HG02588 (cell line): ENCODE data around the gene ZKSCAN5.
"Not testable (repeated sequence)": the region's sequence is repeated elsewhere in the genome, so short reads cannot be mapped to it uniquely, and the experiment has no call there.

Experiments used
- ATAC-seq: cut with Tn5 transposase; IDR thresholded peaks from one replicate; pipeline ENCODE4 v1.9.1; 2021; ENCODE audit warnings: mild to moderate bottlenecking, moderate library complexity; ENCODE audit not compliant: unreplicated experiment

The ZKSCAN5 gene

GRCh38 chr7:99497766-99498545 lies 6.5 kb upstream of the ZKSCAN5 start:
- no peak for ATAC-seq

- ATAC-seq, result no peak
These were observed 5.9 kb upstream of the ZKSCAN5 start for GRCh38 chr7:99498546-99498944.

- no peak for ATAC-seq
These were observed 5.1 kb upstream of the ZKSCAN5 start for GRCh38 chr7:99499371-99499720.

- ATAC-seq, result peak; percentile 40
These were observed 4.5 kb upstream of the ZKSCAN5 start, which contains the start of gene ZNF394 for GRCh38 chr7:99499721-99500636. TSS of gene ZNF394 (minus strand) at chr7:99500281. CDS start at chr7:99500093, 188 bp downstream.

- ATAC-seq, result no peak
These were observed 3.8 kb upstream of the ZKSCAN5 start for GRCh38 chr7:99500637-99501009.

- not testable (repeated sequence) for ATAC-seq
These were observed 3.2 kb upstream of the ZKSCAN5 start for GRCh38 chr7:99501236-99501635.

GRCh38 chr7:99504281-99504602 lies 220 bp upstream of the ZKSCAN5 start:
- ATAC-seq, result no peak

- no peak for ATAC-seq
These were observed 831 bp downstream of the ZKSCAN5 start for GRCh38 chr7:99505324-99505662.

- no peak for ATAC-seq
These were observed 9.6 kb downstream of the ZKSCAN5 start for GRCh38 chr7:99514050-99514449.

- ATAC-seq, result no peak
These were observed 16.9 kb downstream of the ZKSCAN5 start for GRCh38 chr7:99521399-99521798.

- ATAC-seq, result no peak
These were observed 21.4 kb downstream of the ZKSCAN5 start for GRCh38 chr7:99525713-99526440.

GRCh38 chr7:99531354-99531765 lies 26.9 kb downstream of the ZKSCAN5 start:
- no peak for ATAC-seq

GRCh38 chr7:99535667-99536066 lies 31.2 kb downstream of the ZKSCAN5 start:
- ATAC-seq, result no peak

GRCh38 chr7:99539213-99539811 lies 34.9 kb downstream of the ZKSCAN5 start:
- ATAC-seq, result no peak

GRCh38 chr7:99540542-99540941 lies 36.1 kb downstream of the ZKSCAN5 start:
- no peak for ATAC-seq

GRCh38 chr7:99541212-99541611 lies 36.8 kb downstream of the ZKSCAN5 start:
- ATAC-seq, result no peak

- no peak for ATAC-seq
These were observed 38.7 kb downstream of the ZKSCAN5 start for GRCh38 chr7:99543081-99543671.

- ATAC-seq, result no peak
These were observed 39.5 kb downstream of the ZKSCAN5 start for GRCh38 chr7:99543916-99544315.

GRCh38 chr7:99545308-99545707 lies 40.8 kb downstream of the ZKSCAN5 start:
- ATAC-seq, result not testable (repeated sequence)

- ATAC-seq, result not testable (repeated sequence)
These were observed 45.1 kb downstream of the ZKSCAN5 start for GRCh38 chr7:99549545-99549944.

GRCh38 chr7:99551334-99551733 lies 46.9 kb downstream of the ZKSCAN5 start:
- no peak for ATAC-seq
